ENCODE measurements around the gene RNASE12.
"Not testable (repeated sequence)": the region's sequence is repeated elsewhere in the genome, so short reads cannot be mapped to it uniquely, and the experiment has no call there.

Gene RNASE12, protein sequence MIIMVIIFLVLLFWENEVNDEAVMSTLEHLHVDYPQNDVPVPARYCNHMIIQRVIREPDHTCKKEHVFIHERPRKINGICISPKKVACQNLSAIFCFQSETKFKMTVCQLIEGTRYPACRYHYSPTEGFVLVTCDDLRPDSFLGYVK

GRCh38 chr14:20591235-20591634, at the start of gene RNASE12:
Gene RNASE12, minus strand, starts transcription at chr14:20591376. Its CDS starts 653 bp downstream, at chr14:20590723.
- no peak for DNase-seq (ENCODE audit: low spot score)

DNA sequence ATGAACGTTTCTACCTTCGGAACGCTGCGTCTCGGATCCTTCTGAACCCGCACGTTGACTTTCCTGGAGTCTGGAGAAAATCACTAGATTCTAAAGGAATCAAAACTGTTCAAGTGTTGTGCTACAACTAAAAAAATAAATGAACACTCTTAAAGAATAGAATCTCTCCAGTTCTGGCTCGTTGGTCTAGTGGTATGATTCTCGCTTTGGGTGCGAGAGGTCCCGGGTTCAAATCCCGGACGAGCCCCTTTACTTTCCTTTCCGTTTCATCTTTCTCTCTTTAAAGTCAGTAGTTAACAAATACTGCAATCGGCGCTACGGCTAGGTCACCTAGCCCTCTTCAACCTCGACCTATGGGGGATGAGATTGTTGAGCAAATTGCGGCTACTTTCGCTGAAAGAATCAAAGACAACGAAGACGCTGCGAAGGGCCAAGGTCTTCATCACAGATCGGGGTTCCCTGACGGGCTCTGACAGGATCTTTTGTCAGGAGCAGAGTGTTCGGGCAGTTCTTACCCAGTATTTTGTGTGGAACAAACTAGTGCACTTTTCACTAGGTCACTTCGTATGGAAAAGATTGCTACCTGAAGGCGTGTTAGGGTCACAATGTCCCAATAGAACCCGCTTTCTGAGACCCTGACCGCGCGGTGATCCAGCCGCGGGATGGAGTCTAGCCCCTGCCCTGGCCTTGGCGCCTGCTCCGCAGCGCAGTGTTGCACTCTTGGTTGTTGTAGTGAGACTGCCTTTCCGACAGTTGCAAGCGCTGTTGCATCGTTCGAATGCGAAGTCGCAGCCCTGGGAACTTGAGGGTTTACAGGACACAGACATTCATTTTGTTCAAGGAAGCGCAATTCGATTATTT, 41.9 kb upstream of the RNASE12 start:
- DNase-seq (ENCODE audit: low spot score), result peak; percentile 78

- DNase-seq (ENCODE audit: low spot score), result no peak
Observed at GRCh38 chr14:20632448-20632830, 41.3 kb upstream of the RNASE12 start.

- no peak for DNase-seq (ENCODE audit: low spot score)
Observed at GRCh38 chr14:20631880-20632389, 40.8 kb upstream of the RNASE12 start.

GRCh38 chr14:20631023-20631879, 40.1 kb upstream of the RNASE12 start:
- peak; percentile 61 for DNase-seq (ENCODE audit: low spot score)

DNA sequence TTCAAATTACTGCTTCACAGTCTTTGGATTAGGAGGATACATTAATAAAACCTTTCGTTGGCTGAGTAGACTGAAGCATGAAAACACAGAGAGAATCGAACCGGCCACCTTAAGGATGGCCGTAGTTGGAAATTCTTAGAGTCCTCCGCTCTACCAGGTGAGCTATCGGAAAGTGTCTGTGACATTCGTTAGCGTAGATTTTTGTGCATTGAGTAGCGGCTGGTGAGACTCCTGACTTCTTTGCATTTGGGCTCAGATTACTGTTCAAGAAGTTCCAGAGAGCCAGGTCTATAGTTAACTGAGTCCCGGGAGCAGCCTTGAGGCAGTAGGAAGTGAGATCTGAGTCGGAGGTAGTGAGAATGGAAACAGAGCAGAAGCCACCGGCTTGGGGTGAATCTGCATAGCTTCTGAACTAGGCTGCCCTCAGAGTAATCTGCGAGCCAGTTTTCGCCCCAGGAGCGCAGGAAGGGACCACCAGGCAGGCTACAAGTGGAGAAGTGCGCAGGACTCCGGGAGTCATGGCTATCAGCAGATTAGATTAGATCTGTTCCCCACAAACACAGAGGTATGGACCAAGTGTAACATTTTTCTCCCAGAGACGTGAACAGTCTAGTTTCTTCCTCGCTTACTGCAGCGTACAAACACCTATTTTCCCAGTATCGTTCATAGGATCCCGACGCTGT, 39.3 kb upstream of the RNASE12 start:
- DNase-seq (ENCODE audit: low spot score), result peak; percentile 30

- no peak for DNase-seq (ENCODE audit: low spot score)
Observed at GRCh38 chr14:20628063-20628854, 37.1 kb upstream of the RNASE12 start.

DNA sequence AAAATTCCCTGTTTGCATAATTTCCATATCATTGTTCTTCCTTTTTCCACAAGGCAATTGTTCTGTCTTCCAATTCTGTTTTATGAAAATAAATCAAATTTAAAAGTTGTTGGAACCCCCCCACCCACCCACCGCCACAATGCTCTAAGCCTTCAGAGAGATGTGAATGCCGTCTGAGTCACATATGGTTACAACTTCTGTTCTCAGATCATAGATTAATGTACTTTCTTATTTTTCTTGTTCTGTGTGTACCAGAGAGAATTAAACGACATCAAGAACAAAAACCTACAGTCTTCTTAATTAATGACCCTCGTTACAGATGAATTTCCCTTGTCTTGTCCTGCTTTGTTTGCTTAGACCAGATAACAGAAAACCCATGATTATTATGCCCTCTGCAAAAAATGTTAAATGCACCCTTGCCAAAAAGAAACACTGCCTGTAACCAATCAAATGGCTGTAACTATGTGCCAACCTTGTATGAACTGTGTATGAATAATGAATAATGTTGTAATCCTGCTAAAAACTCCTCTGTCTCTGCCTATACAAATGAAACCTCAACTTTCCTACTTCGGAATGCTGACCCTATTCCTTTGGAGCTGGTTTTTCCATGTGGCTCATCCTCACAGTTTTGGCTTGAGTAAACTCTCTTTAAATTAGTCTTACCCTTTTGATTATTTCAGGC, 36.3 kb upstream of the RNASE12 start:
- no peak for DNase-seq (ENCODE audit: low spot score)

- DNase-seq (ENCODE audit: low spot score), result no peak
Observed at GRCh38 chr14:20626274-20626673, 35.1 kb upstream of the RNASE12 start.

- peak; percentile 43 for DNase-seq (ENCODE audit: low spot score)
Observed at GRCh38 chr14:20624495-20625070, 33.4 kb upstream of the RNASE12 start.

GRCh38 chr14:20623798-20624197, 32.6 kb upstream of the RNASE12 start:
- DNase-seq (ENCODE audit: low spot score), result no peak

DNA sequence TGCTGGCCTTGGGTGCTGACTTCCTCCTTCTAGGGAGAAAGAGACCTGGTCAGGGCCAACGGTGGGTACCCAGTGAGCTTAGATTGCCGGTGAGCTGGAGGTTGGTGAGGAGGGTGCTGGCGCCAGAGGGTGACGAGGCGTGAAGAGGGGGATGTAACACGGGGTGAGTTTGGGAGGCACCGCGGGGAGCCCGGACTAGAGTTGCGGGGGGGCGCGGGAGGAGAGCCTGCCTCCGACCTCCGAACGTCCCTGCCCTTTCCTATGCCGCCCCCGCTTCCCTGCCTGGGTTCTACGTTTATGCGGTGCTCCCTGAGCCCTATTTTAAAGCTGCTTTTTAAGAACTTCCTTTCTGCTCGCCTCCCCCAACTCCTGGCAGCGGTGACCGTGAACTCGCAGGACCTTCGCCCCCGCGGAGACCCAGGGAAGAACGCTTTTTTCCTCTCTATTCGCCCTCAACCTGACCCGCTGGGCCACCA, 31.7 kb upstream of the RNASE12 start:
- DNase-seq (ENCODE audit: low spot score), result no peak

- DNase-seq (ENCODE audit: low spot score), result no peak
Observed at GRCh38 chr14:20620798-20621478, 29.8 kb upstream of the RNASE12 start.

- not testable (repeated sequence) for DNase-seq (ENCODE audit: low spot score)
Observed at GRCh38 chr14:20619688-20620087, 28.5 kb upstream of the RNASE12 start.

DNA sequence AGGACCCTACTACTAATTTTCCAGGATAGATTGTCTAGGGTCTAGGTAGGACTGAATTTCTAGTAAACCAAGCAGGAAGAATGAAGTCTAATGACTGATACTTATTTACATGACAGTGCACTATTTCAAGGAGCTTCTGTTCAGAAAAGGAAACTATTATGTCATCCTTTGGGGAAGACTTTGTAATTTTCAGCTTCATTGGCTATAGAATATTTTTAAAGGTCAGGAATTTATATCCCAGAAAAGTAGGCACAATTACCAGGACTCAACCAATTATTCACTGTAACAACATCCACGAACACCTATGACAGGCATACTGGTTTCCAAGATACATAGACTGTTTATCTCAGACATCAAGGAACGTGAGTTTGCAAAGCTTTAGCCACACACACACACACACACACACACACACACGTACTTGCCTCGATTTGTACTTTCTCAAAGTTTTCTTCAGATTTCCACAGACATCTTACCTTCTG, 27.1 kb upstream of the RNASE12 start:
- DNase-seq (ENCODE audit: low spot score), result no peak

- no peak for DNase-seq (ENCODE audit: low spot score)
Observed at GRCh38 chr14:20617138-20618003, 26.2 kb upstream of the RNASE12 start.

DNA sequence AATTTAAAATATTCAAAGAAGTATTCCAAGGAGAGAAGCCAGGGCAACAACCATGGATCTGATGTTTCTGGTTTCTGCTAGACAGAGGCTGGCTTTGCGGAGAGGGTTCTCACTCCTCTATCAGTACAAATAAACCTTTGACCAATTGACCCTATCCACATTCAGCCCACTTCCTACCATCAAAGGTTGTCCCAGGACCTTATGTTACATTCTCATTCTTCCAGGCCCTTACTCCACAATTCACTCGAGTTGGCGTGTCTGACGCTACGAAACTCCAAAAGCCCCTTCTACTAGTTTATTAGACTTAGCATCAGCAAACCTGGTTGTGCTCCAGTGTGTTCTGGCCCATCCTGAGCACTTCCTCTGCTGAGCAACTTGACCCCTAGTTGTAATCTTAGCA, 24.8 kb upstream of the RNASE12 start:
- no peak for DNase-seq (ENCODE audit: low spot score)

Measured in CD4-positive, alpha-beta T cell treated with Interleukin-2 at 100 ng/mL for 4 hours (primary cell).